HepG2 (cell line): ENCODE data around the gene RARA. TPM values are rescaled to one million over a fixed set of nuclear protein-coding genes. Genes with fewer than 3 reads are reported as not detected.

Source experiments
- ATAC-seq: fragments of 200-7000 bp; cut with Tn5 transposase; 3 replicates; pipeline ENCODE4 v1.9.1; 2020; ENCODE audit warnings: mild to moderate bottlenecking, moderate library complexity
- BruUV-seq: library from RNA; stranded (reverse); fragments of 400-500 nt; replicated peaks from 2 replicates; lab custom pipeline; 2021; lab: Mats Ljungman, UMichigan
- CTCF ChIA-PET: fragments of 300-600 bp; formaldehyde crosslinking; extraction: SDS; loops from one replicate; lab custom pipeline; 2021; ENCODE audit warnings: low total read pairs, inconsistent platforms, low intra/inter-chr PET ratio; lab: Yijun Ruan, JAX
- POLR2A ChIA-PET: fragments of 350-600 bp; sonication (Branson Sonifier 250); formaldehyde crosslinking; loops from one replicate; lab custom pipeline; 2020; ENCODE audit warnings: antibody characterized with exemption, inconsistent platforms; lab: Yijun Ruan, JAX
- DNase-seq: peaks from one replicate; pipeline ENCODE4 v3.0.0-alpha.2; 2015; ENCODE audit warnings: low spot score
- FAIRE-seq: peaks from 3 replicates; lab custom pipeline; 2011; peaks lifted over from hg19 to GRCh38; lab: Jason Lieb, UNC
- H2AFZ ChIP-seq: one replicate; pipeline ENCODE4 v1.6.1; 2011; ENCODE audit warnings: low read length, inconsistent platforms
- H3K27ac ChIP-seq: fragments of 300-600 bp; 3 replicates; pipeline ENCODE4 v1.8.0; 2011; ENCODE audit warnings: mixed run types, mild to moderate bottlenecking, mixed read lengths, low read length, inconsistent platforms; ENCODE audit not compliant: insufficient read depth; ENCODE audit errors: extremely low read length
- H3K27me3 ChIP-seq, 2 experiments: fragments of 200-600 bp in 1 of 2; 2 replicates in 1 of 2; 3 replicates in 1 of 2; pipeline versions ENCODE4 v1.6.0 to v1.8.0; 2011; ENCODE audit warnings: low read length in 2 of 2, mild to moderate bottlenecking in 2 of 2, moderate library complexity in 2 of 2, inconsistent platforms in 1 of 2; ENCODE audit not compliant: insufficient read depth in 2 of 2, control insufficient read depth in 1 of 2
- H3K36me3 ChIP-seq, 2 experiments: fragments of 200-600 bp in 1 of 2; replicated peaks in 1 of 2; 2 replicates in 1 of 2; 3 replicates in 1 of 2; pipeline versions ENCODE4 v1.5.1 to v1.8.0; 2011; ENCODE audit warnings: low read length in 2 of 2, inconsistent platforms in 1 of 2; ENCODE audit not compliant: insufficient read depth in 2 of 2, control insufficient read depth in 1 of 2
- H3K4me1 ChIP-seq: 2 replicates; pipeline ENCODE4 v1.5.1; 2012; ENCODE audit warnings: low read length, inconsistent platforms; ENCODE audit not compliant: insufficient read depth
- H3K4me2 ChIP-seq: 2 replicates; pipeline ENCODE4 v1.6.0; 2011; ENCODE audit warnings: low read depth, low read length, inconsistent platforms
- H3K4me3 ChIP-seq, 3 experiments: fragments of 200-600 bp in 1 of 3; sonication (generic), shearing (Covaris generic) in 1 of 3; replicated peaks in 1 of 3; 2 replicates each; pipeline ENCODE4 v1.5.1; 2011 to 2016; ENCODE audit warnings: low read length in 3 of 3, inconsistent platforms in 2 of 3, low read depth in 2 of 3, mild to moderate bottlenecking in 2 of 3, control low read depth in 1 of 3, mixed read lengths in 1 of 3; ENCODE audit not compliant: insufficient read depth in 1 of 3
- H3K79me2 ChIP-seq: one replicate; pipeline ENCODE4 v1.6.1; 2011; ENCODE audit warnings: low read length, inconsistent platforms; ENCODE audit not compliant: insufficient read depth
- H3K9ac ChIP-seq: 2 replicates; pipeline ENCODE4 v1.6.0; 2011; ENCODE audit warnings: mild to moderate bottlenecking, low read depth, low read length, inconsistent platforms; ENCODE audit not compliant: insufficient read depth
- H3K9me3 ChIP-seq: 2 replicates; pipeline ENCODE4 v1.5.1; 2012; ENCODE audit warnings: mild to moderate bottlenecking, low read length
- H4K20me1 ChIP-seq: 2 replicates; pipeline ENCODE4 v1.6.0; 2011; ENCODE audit warnings: inconsistent platforms, mild to moderate bottlenecking, low read length, moderate library complexity; ENCODE audit not compliant: insufficient read depth
- AGO1 ChIP-seq: fragments of 200-400 bp; formaldehyde crosslinking; IDR thresholded peaks from 2 replicates; pipeline ENCODE4 v1.6.1; 2017; ENCODE audit warnings: mild to moderate bottlenecking, low read depth, low read length, moderate library complexity; ENCODE audit not compliant: poor library complexity, severe bottlenecking
- DR1 ChIP-seq: sonication (generic); formaldehyde crosslinking; IDR thresholded peaks from 2 replicates; pipeline ENCODE4 v1.8.0; 2021; ENCODE audit warnings: mild to moderate bottlenecking, missing genetic modification reagents, inconsistent platforms
- FOXK1 ChIP-seq: sonication (generic); formaldehyde crosslinking; IDR thresholded peaks from 2 replicates; pipeline ENCODE4 v1.4.0; 2020; ENCODE audit warnings: low read depth, missing genetic modification reagents, borderline replicate concordance
- HOXA3 ChIP-seq: sonication (generic); formaldehyde crosslinking; IDR thresholded peaks from 2 replicates; pipeline ENCODE4 v1.5.0; 2020; ENCODE audit warnings: missing genetic modification reagents
- MIER3 ChIP-seq: IDR thresholded peaks from 2 replicates; pipeline ENCODE4 v1.6.1; 2016; ENCODE audit warnings: missing compliant biosample characterization, borderline replicate concordance
- NCOA1 ChIP-seq: sonication (generic); formaldehyde crosslinking; IDR thresholded peaks from 2 replicates; pipeline ENCODE4 v1.9.0; 2021; ENCODE audit warnings: missing genetic modification reagents
- NFE2L1 ChIP-seq: sonication (generic); formaldehyde crosslinking; IDR thresholded peaks from 2 replicates; pipeline ENCODE4 v1.4.0; 2020; ENCODE audit warnings: missing genetic modification reagents, mild to moderate bottlenecking, borderline replicate concordance
- PRPF4 ChIP-seq: fragments of 200-400 bp; formaldehyde crosslinking; IDR thresholded peaks from 2 replicates; pipeline ENCODE4 v1.6.1; 2016; ENCODE audit warnings: low read length, low read depth; ENCODE audit not compliant: poor library complexity, severe bottlenecking
- ZBTB42 ChIP-seq: sonication (generic); formaldehyde crosslinking; IDR thresholded peaks from 2 replicates; pipeline ENCODE4 v1.5.0; 2020; ENCODE audit warnings: mild to moderate bottlenecking, missing genetic modification reagents
- ZEB1 ChIP-seq: IDR thresholded peaks from 2 replicates; pipeline ENCODE4 v1.6.1; 2012; ENCODE audit warnings: mild to moderate bottlenecking, low read depth, inconsistent platforms; ENCODE audit not compliant: insufficient replicate concordance
- ZNF17 ChIP-seq: sonication (generic); formaldehyde crosslinking; IDR thresholded peaks from 2 replicates; pipeline ENCODE4 v1.5.0; 2020; ENCODE audit warnings: mild to moderate bottlenecking, missing genetic modification reagents
- ZNF230 ChIP-seq: sonication (generic); formaldehyde crosslinking; IDR thresholded peaks from 2 replicates; pipeline ENCODE4 v1.4.0; 2020; ENCODE audit warnings: mild to moderate bottlenecking, missing genetic modification reagents
- ZNF260 ChIP-seq: sonication (generic); formaldehyde crosslinking; IDR thresholded peaks from 2 replicates; pipeline ENCODE4 v1.4.0; 2020; ENCODE audit warnings: missing genetic modification reagents, low read depth, mild to moderate bottlenecking, borderline replicate concordance
- ZNF30 ChIP-seq: sonication (generic); formaldehyde crosslinking; IDR thresholded peaks from 2 replicates; pipeline ENCODE4 v1.5.0; 2020; ENCODE audit warnings: mild to moderate bottlenecking, missing genetic modification reagents
- ZNF383 ChIP-seq: sonication (generic); formaldehyde crosslinking; IDR thresholded peaks from 2 replicates; pipeline ENCODE4 v1.4.0; 2020; ENCODE audit warnings: missing genetic modification reagents, mild to moderate bottlenecking, borderline replicate concordance
- ZNF607 ChIP-seq: sonication (generic); formaldehyde crosslinking; IDR thresholded peaks from 2 replicates; pipeline ENCODE4 v1.5.1; 2020; ENCODE audit warnings: missing genetic modification reagents, mild to moderate bottlenecking, borderline replicate concordance
- ZNF7 ChIP-seq: IDR thresholded peaks from 2 replicates; pipeline ENCODE4 v1.6.1; 2016; ENCODE audit warnings: missing biosample characterization, missing genetic modification reagents
- ZNF709 ChIP-seq: sonication (generic); formaldehyde crosslinking; IDR thresholded peaks from 2 replicates; pipeline ENCODE4 v1.5.0; 2020; ENCODE audit warnings: mild to moderate bottlenecking, missing genetic modification reagents
- ZNF713 ChIP-seq: sonication (generic); formaldehyde crosslinking; IDR thresholded peaks from 2 replicates; pipeline ENCODE4 v1.4.0; 2020; ENCODE audit warnings: mild to moderate bottlenecking, missing genetic modification reagents
- WGBS: methylation state at CpG from one replicate; pipeline ENCODE4 v1.1.6; 2017; ENCODE audit warnings: low lambda C conversion rate; 5-methylcytosine and 5-hydroxymethylcytosine counted together
- in situ Hi-C: cut with HindIII; loops from 2 replicates; pipeline ENCODE4 v1.10.0; 2017; ENCODE audit warnings: low pct_unique_long_range_greater_than_20kb; ENCODE audit not compliant: extremely low pct_ligation_motif_present
- intact Hi-C: fragments of 100-400 bp; cut with micrococcal nuclease; formaldehyde crosslinking; loops from one replicate; pipeline ENCODE4 v1.10.0; 2022; ENCODE audit not compliant: unreplicated experiment
- polyA plus RNA-seq, 8 experiments: library from polyadenylated mRNA; depleted of rRNA in 3 of 8; stranded (reverse) in 7 of 8; unstranded in 1 of 8; fragments of >200 nt; fragmentation: Illumina TruSeq in 4 of 8; extraction: Trizol in 4 of 8; gene quantifications; 2 replicates each; pipeline versions ENCODE4 v1.2.1 to v1.2.3, GENCODE V29; 2011 to 2016; ENCODE audit warnings: low read depth in 4 of 8, missing spikeins in 1 of 8, mixed read lengths in 1 of 8; ENCODE audit not compliant: insufficient read depth in 1 of 8
- total RNA-seq, 5 experiments: library from RNA; depleted of rRNA; stranded (reverse); fragments of >200 nt; fragmentation: Illumina TruSeq; extraction: Trizol; gene quantifications; 2 replicates each; pipeline ENCODE4 v1.2.3, GENCODE V29; 2016; ENCODE audit warnings: low read depth in 1 of 5
- TF ChIP-seq, protein P1 (sequence below): sonication (generic); formaldehyde crosslinking; conservative IDR thresholded peaks from 2 replicates; pipeline ENCODE4 v1.4.0; 2020; ENCODE audit warnings: missing genetic modification reagents

Gene RARA
- total and polyA plus RNA-seq, 2 of the 13 experiments (the other 11 are each of a cell fraction or from before 2014, with no cell fraction given) = 6.4 to 8.6 TPM

DNA sequence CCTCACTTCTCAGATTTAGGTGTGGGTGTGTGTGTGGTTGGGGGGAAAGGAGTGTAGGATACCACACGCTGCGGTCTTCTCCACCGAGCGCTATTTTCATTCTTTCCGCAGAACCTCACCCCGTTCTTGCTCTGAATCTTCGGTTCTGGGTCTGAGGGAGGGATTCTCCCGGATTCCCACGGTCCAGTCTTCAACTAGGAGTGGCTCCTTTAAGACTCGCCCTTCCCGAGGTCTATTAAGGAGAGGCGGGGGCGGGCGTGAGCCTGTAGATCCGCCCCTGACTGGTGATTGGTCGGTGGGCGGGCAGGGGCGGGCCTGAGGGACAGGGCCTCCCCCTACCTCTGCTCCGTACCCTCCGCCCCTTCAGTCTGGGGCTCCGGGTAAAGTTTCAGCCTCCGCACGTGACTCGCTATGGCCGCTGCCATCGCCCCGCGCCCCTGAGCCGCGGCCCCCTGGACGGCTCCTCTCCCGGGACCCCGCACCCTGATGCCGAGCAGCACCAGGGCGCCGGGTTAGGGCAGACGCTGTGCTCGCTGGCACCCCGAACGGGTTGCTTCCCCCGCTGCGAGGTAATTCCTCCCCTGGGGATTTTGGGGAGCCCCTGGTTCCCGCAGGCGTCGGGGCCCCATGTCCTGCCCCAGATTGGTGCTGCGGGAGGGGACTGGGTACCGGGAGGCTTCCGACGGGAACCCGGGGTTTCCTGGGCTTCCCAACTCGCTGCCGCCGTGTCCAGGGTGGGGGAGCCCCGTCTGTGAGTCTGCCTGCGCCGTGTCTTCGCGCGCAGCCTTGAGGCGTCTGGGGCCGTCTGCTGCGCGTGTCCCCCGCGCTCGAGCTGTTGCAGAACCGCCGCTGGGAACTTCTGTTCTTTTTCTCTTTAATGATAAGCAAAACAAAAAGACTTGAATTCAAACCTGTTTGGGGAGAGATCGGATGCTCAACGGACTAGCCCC is 9.2 kb downstream of the RARA start:
- peak; percentile 76 for FAIRE-seq
- TF ChIP-seq ZBTB42 (peak; percentile 84; the same call in 1 of the 2 replicates), ZNF7 (CRISPR knock-in tag) (peak; percentile 22; the same call in 1 of the 2 replicates), ZNF17 (CRISPR knock-in tag) (no peak), ZNF30 (CRISPR knock-in tag) (no peak), ZNF607 (CRISPR knock-in tag) (peak; percentile 73; the same call in 1 of the 2 replicates), ZNF230 (peak; percentile 89), NCOA1 (CRISPR knock-in tag) (0 out of 2 replicates have a peak, but pooled peaks have one; percentile 57), ZNF383 (CRISPR knock-in tag) (no peak), ZNF713 (0 out of 2 replicates have a peak, but pooled peaks have one; percentile 43), MIER3 (no peak), DR1 (CRISPR knock-in tag) (no peak; the same call in 1 of the 2 replicates), AGO1 (no peak), NFE2L1 (0 out of 2 replicates have a peak, but pooled peaks have one; percentile 46), FOXK1 (CRISPR knock-in tag) (0 out of 2 replicates have a peak, but pooled peaks have one; percentile 51), HOXA3 (CRISPR knock-in tag) (peak; percentile 86), ZEB1 (peak; percentile 24), ZNF709 (CRISPR knock-in tag) (no peak), PRPF4 (no peak), ZNF260 (CRISPR knock-in tag) (no peak)
- TF ChIP-seq, protein P1, sequence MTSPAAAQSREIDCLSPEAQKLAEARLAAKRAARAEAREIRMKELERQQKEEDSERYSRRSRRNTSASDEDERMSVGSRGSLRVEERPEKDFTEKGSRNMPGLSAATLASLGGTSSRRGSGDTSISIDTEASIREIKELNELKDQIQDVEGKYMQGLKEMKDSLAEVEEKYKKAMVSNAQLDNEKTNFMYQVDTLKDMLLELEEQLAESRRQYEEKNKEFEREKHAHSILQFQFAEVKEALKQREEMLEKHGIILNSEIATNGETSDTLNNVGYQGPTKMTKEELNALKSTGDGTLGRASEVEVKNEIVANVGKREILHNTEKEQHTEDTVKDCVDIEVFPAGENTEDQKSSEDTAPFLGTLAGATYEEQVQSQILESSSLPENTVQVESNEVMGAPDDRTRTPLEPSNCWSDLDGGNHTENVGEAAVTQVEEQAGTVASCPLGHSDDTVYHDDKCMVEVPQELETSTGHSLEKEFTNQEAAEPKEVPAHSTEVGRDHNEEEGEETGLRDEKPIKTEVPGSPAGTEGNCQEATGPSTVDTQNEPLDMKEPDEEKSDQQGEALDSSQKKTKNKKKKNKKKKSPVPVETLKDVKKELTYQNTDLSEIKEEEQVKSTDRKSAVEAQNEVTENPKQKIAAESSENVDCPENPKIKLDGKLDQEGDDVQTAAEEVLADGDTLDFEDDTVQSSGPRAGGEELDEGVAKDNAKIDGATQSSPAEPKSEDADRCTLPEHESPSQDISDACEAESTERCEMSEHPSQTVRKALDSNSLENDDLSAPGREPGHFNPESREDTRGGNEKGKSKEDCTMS (CRISPR knock-in tag) = no peak

More for the DNA sequence above, 9.2 kb downstream of the RARA start:
- Histone ChIP-seq H3K27ac (peak overlapping the region; percentile 29), H4K20me1 (peaks cover 4% of the 10 kb centered on the region; the same call in 1 of the 2 replicates), H3K79me2 (peaks cover 31% of the 10 kb centered on the region), H3K27me3 (no peaks in the 10 kb centered on the region; a peak in 1 of 5 replicates), H2AFZ (no peak overlapping the region), H3K4me3 (peak overlapping the region; percentile 86 to 95 (median 86)), H3K4me2 (peak overlapping the region; percentile 100), H3K9ac (peak overlapping the region; percentile 76), H3K9me3 (no peaks in the 10 kb centered on the region), H3K36me3 (no peaks in the 10 kb centered on the region), H3K4me1 (peaks cover 89% of the 10 kb centered on the region)
- intact Hi-C loops (loop anchor here (2.0 kb wide), 3 partner anchors 15 to 99 kb away; partner anchors contain the start of gene TOP2A), in situ Hi-C loops (loop anchor here (5.0 kb wide), 2 partner anchors 34 to 99 kb away; partner anchors contain the start of gene TOP2A)
- POLR2A ChIA-PET = interaction anchor here (0.8 to 3.8 kb wide), 19 partner anchors 8 to 1370 kb away, joined by 3 to 45 read pairs (median 5); partner anchors contain the start of genes NR1D1, PSMD3, RARA and TOP2A
- peak; percentile 91 for DNase-seq
- WGBS = 2% methylated on average over 58 of the region's 70 CpGs
- CTCF ChIA-PET = interaction anchor here (1.2 kb wide), 1 partner anchor 15 kb away, joined by 4 read pairs; no protein-coding TSS in a partner anchor
- BruUV-seq = TSS peak; percentile 67
- peak; percentile 90 for ATAC-seq
